Brain microvascular endothelial cell (primary cell): ENCODE data around the gene CACNB1.

Experiments
- DNase-seq: peaks from one replicate; pipeline ENCODE4 v3.0.0-alpha.2; 2020
- H3K27ac ChIP-seq: fragments of 250-450 bp; sonication (Bioruptor Pico); 2 replicates; pipeline ENCODE4 v1.5.1; 2020; ENCODE audit warnings: mild to moderate bottlenecking, moderate library complexity
- H3K27me3 ChIP-seq: fragments of 250-450 bp; sonication (Bioruptor Pico); replicated peaks from 2 replicates; pipeline ENCODE4 v1.5.1; 2020; ENCODE audit warnings: mild to moderate bottlenecking
- H3K36me3 ChIP-seq: fragments of 250-450 bp; sonication (Bioruptor Pico); replicated peaks from 2 replicates; pipeline ENCODE4 v1.5.1; 2020; ENCODE audit warnings: mild to moderate bottlenecking
- H3K4me3 ChIP-seq: 2 replicates; pipeline ENCODE4 v1.5.1; 2011; ENCODE audit warnings: low read depth, mild to moderate bottlenecking, control low read depth, low read length, moderate library complexity
- CTCF ChIP-seq: IDR thresholded peaks from 2 replicates; pipeline ENCODE4 v1.5.1; 2011; ENCODE audit warnings: low read depth, mild to moderate bottlenecking, moderate library complexity, low read length, control low read depth, inconsistent platforms; ENCODE audit errors: missing control alignments
- in situ Hi-C: cut with HindIII; loops from 2 replicates; pipeline ENCODE4 v1.10.0; 2017; ENCODE audit warnings: low sequenced_read_pairs, low pct_ligation_motif_present

CACNB1 gene

GRCh38 chr17:39200957-39201510 lies 3.6 kb upstream of the CACNB1 start:
- TF ChIP-seq CTCF: no peak
- Histone ChIP-seq H3K27me3 (no peaks in the 10 kb centered on the region), H3K27ac (peak overlapping the region; percentile 100), H3K4me3 (peak overlapping the region; percentile 94), H3K36me3 (peaks cover 43% of the 10 kb centered on the region)
- no peak for DNase-seq
- in situ Hi-C loops: no loop called here

- Histone ChIP-seq H3K27ac (peak within 1 kb of the TSS; percentile 100), H3K36me3 (peaks cover 43% of the 10 kb centered on the region), H3K27me3 (no peaks in the 10 kb centered on the region), H3K4me3 (peak within 1 kb of the TSS; percentile 94)
- in situ Hi-C loops: no loop called here
- TF ChIP-seq CTCF: no peak
- no peak for DNase-seq
Observed at GRCh38 chr17:39200070-39200879, 2.8 kb upstream of the CACNB1 start, which contains the start of gene RPL19. Gene RPL19, plus strand, starts transcription at chr17:39200283. Its CDS starts 62 bp downstream, at chr17:39200345.

- in situ Hi-C loops: no loop called here
- TF ChIP-seq CTCF: no peak
- peak overlapping the region; percentile 100 for H3K27ac ChIP-seq
- peak overlapping the region; percentile 94 for H3K4me3 ChIP-seq
- H3K27me3 ChIP-seq: no peaks in the 10 kb centered on the region
- peak; percentile 90 for DNase-seq
- peaks cover 38% of the 10 kb centered on the region for H3K36me3 ChIP-seq
Observed at GRCh38 chr17:39199820-39200069, 2.3 kb upstream of the CACNB1 start.

- H3K4me3 ChIP-seq: peak overlapping the region; percentile 79
- in situ Hi-C loops: no loop called here
- no peaks in the 10 kb centered on the region for H3K27me3 ChIP-seq
- no peak for TF ChIP-seq CTCF
- H3K36me3 ChIP-seq: peaks cover 31% of the 10 kb centered on the region
- no peak for DNase-seq
- no peak overlapping the region for H3K27ac ChIP-seq
Observed at GRCh38 chr17:39198186-39198566, 707 bp upstream of the CACNB1 start.

GRCh38 chr17:39196808-39197291 lies 619 bp downstream of the CACNB1 start:
- peaks cover 27% of the 10 kb centered on the region for H3K36me3 ChIP-seq
- in situ Hi-C loops: no loop called here
- no peak overlapping the region for H3K27ac ChIP-seq
- H3K27me3 ChIP-seq: no peaks in the 10 kb centered on the region
- TF ChIP-seq CTCF: no peak
- DNase-seq: no peak
- peak overlapping the region; percentile 79 for H3K4me3 ChIP-seq
